GM11168 (cell line): Measurements from ENCODE around the gene PTBP1.

Source experiments
- in situ Hi-C: fragments of 300-500 bp; cut with MboI; formaldehyde crosslinking; loops from one replicate; pipeline ENCODE4 v1.12.0; 2022; ENCODE audit warnings: low sequenced_read_pairs; ENCODE audit not compliant: unreplicated experiment

The PTBP1 gene

GRCh38 chr19:795691-796581, 1.3 kb upstream of the PTBP1 start:
- in situ Hi-C loops = no loop called here

DNA sequence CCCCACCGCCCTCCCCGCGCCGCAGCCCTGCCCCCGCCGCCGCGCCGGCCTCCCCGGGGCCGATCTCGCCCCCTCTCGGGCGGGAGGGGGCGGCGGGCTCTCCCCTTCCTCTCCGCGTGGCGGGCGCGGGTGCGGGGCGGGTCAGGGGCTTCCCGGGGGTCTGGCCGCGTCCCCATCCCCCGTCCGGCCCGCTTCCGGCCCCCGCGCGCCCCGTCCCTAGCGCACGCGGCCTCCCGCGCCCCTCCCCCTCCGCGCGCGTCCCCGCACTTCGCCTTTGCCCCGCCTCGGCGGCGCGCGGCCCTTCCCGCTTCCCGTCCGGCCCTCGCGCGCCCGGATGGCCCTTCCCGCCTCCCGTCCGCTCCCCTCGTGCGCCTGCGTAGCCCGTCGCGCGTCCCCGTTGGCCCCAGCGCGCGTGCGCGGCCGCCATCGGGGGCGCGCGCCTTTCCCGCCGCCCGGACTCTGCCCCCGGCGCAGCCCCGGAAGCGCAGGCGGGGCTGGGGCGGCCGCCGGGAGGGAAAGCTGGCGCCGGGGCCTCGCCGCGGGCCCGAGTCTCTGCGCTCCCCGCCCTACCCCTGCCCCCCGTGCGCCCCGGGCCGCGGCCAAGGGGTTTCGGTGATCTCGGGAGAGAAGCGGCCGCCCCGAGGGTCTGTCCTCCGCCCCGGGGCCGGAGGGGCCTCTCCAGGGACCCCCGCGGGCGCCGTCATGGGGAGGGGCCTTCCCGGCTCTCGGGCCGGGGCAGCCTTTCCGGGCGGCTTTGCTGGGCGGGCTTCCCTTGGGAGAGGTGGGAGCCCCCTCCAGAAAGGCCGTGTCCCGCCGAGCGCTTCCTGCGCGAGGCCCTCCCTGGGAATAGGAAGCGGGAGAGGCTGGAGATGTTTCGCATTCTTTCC, 519 bp downstream of the PTBP1 start:
- in situ Hi-C loops = no loop called here

DNA sequence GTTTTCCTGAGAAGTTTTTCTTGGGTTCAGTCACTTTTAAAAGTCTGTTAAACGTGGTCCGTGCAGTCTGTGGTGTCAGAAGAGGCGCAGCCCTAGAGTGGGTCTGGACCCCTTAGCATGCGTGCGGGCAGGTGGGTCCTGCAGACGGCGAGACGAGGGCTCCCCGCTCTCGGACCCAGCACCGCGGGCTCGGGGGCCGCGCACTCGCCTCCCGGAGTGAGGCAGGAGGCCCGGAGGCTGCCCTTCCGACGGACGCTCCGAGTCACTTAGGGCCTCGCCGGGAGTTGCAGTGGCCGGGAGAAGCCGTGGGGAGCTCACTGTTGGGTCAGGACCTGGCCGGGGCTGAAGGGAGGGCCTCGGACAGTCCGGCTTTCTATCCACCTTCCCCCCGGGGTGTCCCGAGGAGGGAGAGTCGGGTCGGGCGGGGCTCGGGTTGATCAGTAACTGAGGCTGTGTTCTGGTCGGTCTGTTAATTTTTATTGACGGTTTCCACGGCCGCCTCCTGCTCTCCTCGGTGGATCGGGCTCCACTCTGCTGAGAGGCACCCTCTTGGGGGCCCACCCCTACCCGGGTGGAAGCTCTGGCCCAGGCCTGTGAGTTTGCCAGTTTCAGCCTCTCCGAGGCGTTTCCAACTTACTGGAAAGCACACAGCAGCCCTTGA, 1.3 kb downstream of the PTBP1 start:
- in situ Hi-C loops = no loop called here

DNA sequence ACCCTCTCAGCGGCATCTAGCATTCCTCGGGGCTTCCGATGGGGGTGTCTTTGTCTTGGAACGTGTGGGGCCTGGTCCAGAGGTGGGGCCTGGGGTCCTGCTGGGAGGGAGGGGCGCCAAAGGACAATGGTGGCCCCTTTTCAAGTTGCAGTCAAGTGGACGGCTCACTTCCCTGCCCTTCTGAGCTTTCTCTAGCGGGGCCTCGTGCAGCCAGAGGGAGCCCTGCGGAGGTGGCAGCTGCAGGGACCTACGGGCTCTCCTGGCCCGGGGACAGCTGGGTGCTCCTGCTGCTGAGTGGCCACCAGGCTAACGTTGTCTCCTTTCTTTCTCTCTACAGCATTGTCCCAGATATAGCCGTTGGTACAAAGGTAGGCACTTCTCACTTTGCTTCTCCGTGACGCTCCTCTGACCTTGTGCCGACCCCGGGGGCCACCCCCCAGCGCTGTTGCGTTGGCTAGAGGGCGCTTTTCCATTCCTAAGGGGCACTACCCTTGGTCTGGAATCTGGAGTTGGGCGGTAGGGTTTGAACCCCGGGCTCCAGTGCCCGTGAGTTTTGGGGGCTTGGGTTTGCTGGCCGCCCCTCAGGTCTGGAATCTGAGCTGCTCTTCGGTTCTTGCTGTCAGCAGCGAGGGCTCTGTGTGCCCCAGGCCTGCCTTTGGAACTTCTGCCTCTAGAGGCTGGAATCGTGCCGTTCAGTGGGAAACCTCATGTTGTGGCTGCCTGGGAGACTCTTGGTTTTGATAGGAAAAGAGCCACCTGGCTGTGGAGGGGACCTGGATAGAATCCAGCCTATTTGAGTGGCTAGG, 2.0 kb downstream of the PTBP1 start:
- in situ Hi-C loops = no loop called here

DNA sequence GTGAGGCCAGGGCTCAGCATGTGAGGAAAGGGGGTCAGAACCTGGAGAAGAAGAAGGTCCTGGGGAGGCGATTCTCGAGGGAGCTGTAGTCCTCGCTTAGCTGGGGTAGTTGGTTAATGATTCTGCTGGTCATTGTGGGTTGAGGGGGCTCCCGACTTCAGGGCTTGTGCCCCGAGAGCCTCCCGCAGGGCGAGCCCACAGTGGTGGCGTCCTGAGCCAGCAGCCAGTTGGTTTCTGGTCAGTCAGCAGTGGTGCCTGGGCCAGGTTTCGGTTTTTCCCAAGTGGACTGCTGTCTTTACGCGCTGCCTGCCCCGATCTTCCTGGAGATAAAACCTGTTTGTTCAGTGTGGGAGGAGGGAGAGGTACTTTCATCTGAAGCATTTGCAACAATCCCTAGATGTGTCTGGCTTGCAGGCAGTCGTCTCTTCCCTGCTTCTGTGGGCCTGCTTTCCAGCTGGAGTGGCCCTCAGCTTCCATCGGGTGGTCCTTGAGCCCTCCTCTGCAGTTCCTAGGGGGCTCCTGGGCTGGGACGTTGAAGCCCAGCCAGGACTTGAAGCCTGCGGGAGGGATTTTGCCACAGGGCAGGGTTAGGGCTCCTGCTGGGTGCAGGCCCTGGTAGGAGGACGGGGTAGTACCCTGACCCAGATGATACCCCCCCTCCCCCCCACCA, 3.2 kb downstream of the PTBP1 start:
- in situ Hi-C loops = no loop called here

GRCh38 chr19:801030-801860, 4.0 kb downstream of the PTBP1 start:
- in situ Hi-C loops = no loop called here

- in situ Hi-C loops = no loop called here
Observed at GRCh38 chr19:801861-802497, 4.7 kb downstream of the PTBP1 start.

DNA sequence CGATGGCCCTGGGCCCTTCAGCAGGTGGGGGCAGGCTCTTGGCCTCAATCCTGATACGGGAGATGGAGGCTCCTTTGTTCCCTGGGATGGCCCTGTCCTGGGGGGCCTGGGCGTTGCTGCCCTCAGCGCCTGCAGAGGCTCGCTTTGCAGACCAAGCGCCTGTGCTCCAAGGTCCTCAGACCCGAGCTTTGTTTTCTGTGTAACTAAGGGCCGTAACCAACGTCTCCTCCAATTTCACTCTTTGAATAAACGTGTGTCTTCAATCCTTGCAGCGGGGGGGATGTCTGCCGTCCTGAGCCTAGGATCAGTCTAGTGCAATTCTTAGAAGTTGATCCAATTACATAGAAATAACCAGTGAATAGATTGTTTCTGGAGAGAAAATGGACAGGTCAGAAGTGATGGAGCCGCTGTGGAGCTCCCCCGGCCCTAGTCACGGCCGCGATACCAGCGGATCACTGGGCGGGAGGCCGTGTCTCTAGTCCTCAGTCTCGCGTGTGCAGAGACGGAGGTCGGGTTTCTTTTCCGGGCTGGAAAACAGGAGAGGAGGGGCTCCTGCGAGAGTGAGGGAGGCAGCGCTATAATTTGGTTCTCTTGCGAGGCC, 5.3 kb downstream of the PTBP1 start:
- in situ Hi-C loops = no loop called here

GRCh38 chr19:803099-803561, 5.9 kb downstream of the PTBP1 start:
- in situ Hi-C loops = no loop called here

GRCh38 chr19:803686-804418, 6.6 kb downstream of the PTBP1 start:
- in situ Hi-C loops = no loop called here

- in situ Hi-C loops = no loop called here
Observed at GRCh38 chr19:804419-805165, 7.3 kb downstream of the PTBP1 start.

DNA sequence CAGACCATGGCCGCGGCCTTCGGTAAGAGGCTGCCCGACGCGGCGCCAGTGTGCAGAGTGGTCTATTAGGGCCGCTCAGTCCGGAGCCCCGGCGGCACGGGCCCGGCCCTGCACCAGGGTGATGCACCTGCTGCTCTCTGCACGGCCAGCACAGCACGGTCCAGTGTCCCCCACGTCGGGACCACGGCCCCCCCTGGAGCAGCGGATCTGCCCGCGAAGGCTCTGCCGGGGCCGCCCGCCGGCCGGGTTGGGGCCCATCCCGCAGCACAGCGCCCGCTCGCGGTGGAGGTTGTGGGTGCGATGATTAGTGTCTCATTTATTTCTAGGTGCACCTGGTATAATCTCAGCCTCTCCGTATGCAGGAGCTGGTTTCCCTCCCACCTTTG, 7.9 kb downstream of the PTBP1 start:
- in situ Hi-C loops = no loop called here

DNA sequence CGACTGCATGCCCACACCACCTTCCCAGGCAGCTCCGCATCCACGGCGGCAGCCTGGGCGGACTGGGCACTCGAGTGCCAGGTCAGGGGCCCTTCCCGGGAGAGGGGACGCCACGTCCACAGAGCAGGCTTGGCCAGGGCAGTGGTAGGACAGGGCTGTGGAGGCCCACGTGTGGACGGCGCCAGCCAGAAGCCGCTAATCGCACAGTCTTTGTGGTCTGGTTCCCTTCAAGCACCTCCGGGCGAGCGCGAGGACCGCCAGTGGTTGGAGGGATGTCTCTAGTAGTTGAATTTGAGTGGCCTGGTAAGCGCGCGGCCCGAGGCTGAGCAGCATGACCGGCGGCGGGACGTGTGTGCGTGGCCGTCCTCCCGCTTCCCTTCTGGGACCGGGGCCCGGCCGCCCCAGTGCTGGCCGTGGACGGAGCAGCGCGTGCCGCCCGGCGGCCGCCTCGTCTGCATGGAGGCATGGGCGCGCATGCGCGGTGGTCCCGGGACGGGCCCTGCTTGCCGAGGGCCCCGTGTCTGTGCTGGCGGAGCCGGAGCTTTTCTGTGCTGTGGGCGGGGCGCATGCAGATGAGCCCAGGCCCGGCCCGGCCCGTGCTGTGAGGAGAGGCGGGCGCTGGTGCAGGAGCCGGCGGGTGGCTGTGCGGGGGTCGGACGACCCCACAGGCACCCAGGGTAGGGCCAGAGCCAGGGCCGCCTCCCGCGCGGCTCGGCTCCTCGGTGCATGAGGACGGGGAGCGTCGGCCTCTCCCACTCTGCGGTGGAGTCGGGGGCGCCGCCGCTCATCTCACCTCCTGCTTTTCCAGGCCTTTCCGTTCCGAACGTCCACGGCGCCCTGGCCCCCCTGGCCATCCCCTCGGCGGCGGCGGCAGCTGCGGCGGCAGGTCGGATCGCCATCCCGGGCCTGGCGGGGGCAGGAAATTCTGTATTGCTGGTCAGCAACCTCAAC, 8.6 kb downstream of the PTBP1 start:
- in situ Hi-C loops = no loop called here

- in situ Hi-C loops = no loop called here
Observed at GRCh38 chr19:806815-807421, 9.7 kb downstream of the PTBP1 start.
